ENCODE results near the gene ORAI3. TPM values are rescaled to one million over a fixed set of nuclear protein-coding genes. Genes with fewer than 3 reads are reported as not detected.

The ORAI3 gene
- total RNA-seq, 1 donor from 2014 or later: 4.1 TPM

DNA sequence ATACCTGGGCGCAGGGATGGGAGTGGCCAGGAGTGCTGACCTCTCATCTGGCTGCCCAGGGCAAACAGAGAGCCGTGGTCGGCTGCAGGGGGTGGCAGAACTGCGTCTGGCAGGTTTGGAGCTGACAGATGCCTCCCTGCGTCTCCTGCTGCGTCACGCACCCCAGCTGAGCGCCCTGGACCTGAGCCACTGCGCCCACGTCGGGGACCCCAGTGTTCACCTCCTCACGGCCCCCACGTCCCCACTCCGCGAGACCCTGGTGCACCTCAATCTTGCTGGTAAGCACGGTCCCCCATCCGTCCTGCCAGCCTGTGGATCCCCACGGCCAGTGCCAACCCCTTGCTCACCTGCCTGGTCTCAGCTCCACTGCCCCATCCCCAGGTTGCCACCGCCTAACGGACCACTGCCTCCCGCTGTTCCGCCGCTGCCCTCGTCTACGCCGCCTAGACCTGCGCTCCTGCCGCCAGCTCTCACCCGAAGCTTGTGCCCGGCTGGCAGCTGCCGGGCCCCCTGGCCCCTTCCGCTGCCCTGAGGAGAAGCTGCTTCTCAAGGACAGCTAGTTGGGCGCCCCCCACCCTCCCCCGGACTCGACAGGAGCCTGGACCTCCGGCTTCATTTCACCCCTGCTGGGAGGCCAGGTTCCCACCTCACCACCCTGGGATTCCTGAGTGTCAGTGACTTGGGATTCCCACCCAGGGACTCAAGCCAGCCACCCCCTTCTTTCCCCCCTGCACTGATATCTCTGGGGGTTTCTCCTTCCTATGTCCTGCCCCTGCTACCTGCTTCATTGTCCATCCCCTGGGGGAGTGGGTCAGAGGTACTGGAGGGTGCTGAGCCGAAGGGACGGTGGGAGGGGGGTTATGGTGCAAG lies 2.0 kb upstream of the ORAI3 start:
- DNase-seq (ENCODE audit: low spot score in 2 of 2): no peak
- FAIRE-seq: no peak

DNA sequence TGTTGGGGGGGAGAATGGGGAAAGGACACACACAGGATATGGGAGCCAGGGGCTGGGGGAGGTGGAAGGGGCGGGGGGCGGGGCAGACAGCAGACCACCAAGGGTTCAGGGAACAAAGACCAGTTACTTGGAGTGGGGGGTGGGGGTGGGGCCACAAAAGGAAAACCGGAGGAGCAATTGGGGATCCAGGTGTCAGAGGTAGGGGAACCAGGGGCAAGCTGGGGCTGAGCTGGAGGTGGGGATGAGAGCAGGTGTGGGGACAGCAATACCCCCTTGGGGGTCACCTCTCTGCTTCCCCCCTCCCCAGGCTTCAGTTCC lies 1.4 kb upstream of the ORAI3 start:
- no peak for FAIRE-seq
- no peak for DNase-seq (ENCODE audit: low spot score in 2 of 2)

DNA sequence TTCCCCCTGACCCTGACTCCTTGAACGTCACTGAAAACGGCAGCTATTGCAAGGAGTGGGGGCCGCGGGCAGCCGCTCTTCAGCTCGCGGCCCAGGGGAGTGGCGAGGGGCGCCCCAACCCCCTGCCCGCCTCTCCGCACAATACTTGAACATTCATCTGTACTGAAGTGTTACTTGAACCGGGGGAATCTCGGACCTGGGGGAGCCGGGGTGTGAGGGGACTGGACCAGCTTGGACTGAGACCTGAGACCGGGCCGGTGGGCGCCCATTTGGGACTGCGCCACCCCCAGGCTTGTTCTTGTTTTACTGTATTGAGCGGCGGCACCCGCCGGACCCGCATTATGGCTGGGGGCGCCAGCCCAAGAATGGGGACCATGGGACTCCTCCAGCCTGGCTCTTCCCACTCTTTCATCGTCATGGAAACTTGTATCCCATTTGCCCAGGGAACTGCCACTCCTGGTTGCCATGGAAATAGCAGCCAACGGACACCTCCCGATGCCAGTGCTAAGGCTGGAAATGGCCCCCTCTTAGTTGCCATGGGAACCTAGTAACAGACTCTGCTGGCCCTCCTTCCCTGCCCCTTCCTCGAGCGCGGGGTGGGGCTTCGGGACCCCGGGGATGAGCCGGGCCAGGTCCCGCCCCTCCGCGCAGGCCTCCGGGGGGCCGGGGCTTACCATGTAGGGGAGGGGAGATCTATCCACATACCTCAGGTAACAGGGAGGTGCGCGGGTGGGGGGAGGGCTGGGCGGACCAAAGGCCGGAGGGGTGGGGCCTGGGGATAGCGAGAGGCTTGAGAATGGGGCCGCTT lies 805 bp upstream of the ORAI3 start:
- DNase-seq (ENCODE audit: low spot score in 2 of 2) (peak; percentile 87 to 93), FAIRE-seq (no peak)

DNA sequence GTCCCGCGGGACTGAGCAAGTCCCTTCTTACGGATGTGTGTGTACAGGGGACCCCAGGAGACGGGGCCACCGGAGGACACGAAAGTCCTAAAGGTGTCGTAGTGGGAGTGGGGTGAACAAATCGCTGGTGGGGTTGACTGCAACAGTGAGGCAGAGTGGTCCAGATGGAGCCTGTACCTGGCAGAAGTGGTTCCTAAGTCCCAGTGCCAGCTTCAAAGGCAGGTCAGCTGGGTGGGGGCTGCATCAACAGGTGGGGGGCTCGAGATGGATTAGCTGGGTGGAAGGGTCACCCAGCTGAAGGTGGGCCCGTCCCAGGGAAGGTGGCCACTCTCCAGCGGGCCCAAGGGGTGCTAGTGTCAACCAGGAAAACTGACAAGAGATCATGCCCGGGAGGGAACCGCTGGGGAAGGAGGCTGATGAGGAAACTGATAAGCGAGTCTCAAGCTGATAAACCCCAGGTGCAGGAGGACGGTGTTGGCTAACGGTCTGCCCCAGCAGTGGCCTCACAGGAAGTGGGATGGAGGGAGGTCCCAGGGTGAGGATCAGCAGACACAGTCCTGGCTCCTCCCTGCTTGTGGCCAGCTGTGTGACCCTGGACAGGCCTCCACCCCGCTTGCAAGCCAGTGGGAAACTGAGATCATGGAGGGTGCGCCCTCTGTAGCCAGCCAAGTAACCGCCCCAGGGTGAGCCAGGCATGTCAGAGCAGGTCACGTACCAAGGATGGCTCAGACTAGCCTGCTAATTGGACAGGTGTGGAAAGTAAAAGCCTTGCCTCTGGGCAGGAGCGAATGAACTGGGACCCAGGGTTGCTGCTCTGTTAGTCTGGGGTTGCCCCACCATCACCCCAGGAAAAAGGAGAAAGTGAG lies 1.0 kb downstream of the ORAI3 start:
- FAIRE-seq: no peak
- no peak for DNase-seq (ENCODE audit: low spot score in 2 of 2)

DNA sequence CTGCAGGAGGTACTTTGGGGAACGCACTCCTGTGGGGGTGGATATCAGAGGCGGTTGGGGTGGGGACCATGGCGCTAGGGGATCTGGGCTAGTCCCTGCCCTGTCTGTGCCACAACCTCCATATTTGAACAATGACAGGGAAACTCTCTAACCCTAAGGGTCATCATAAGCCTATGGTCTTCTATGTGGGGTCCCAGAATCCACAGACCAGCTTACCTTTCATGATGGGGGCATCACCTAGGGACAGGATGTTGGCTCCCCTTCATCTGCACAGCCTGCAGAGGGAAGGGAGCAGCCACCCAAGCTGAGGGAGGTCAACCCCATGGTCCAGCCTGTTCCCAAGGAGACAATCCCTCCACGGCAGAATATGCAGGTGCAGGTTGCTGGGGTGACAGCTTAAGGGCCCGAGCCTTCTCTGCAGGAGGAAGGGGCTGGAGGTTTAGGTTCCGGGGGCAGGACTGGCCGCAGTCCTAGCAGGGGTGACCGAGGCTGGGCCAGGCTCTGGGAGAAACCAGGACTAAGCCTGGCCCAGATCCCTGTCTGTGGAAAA lies 1.7 kb downstream of the ORAI3 start:
- DNase-seq (ENCODE audit: low spot score in 2 of 2) (no peak), FAIRE-seq (no peak)

DNA sequence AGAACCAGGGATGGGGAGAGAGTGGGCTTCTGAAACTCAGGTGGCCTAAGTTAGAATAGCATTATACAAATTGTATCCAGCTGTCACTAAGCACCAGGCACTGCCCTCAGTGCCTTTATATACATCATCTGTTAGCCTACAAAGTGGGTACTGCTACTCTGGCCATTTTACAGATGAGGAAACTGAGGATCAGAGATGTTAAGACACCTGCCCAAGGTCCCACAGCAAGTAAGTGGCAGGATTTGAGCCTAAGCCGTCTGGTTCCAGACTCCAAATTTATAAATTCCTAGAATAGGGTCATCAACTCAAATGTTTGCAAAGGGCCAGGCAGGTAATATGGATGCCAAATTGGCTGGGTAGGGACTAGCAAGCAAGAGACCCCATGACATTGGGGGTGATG lies 2.3 kb downstream of the ORAI3 start:
- DNase-seq (ENCODE audit: low spot score in 2 of 2) (no peak), FAIRE-seq (no peak)

DNA sequence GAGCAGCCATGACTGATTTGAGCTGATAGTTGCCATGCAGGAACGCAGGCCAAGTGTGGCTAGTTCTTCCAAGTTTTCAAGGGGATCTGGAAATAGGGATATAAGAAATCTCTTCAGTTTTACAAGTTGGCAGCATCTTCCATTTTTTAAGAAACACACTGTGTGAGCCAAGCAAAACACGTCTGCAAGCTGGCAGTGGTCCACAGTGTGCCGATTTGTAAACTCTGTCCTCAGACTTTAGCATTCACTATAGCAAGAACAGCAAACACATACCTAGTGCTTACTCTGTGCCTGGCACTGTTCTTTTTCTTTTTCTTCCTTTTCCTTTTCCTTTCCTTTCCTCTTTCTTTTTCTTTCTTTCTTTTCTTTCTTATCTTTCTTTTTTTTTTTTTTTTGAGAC lies 2.9 kb downstream of the ORAI3 start:
- DNase-seq (ENCODE audit: low spot score in 2 of 2) (no peak), FAIRE-seq (no peak)

DNA sequence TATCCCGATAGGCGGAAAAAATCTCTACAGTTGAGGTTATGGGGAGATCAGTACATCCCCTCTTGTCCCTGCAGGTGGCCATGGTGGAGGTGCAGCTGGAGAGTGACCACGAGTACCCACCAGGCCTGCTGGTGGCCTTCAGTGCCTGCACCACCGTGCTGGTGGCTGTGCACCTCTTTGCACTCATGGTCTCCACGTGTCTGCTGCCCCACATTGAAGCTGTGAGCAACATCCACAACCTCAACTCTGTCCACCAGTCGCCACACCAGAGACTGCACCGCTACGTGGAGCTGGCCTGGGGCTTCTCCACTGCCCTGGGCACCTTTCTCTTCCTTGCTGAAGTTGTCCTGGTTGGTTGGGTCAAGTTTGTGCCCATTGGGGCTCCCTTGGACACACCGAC lies 4.2 kb downstream of the ORAI3 start:
- no peak for FAIRE-seq

DNA sequence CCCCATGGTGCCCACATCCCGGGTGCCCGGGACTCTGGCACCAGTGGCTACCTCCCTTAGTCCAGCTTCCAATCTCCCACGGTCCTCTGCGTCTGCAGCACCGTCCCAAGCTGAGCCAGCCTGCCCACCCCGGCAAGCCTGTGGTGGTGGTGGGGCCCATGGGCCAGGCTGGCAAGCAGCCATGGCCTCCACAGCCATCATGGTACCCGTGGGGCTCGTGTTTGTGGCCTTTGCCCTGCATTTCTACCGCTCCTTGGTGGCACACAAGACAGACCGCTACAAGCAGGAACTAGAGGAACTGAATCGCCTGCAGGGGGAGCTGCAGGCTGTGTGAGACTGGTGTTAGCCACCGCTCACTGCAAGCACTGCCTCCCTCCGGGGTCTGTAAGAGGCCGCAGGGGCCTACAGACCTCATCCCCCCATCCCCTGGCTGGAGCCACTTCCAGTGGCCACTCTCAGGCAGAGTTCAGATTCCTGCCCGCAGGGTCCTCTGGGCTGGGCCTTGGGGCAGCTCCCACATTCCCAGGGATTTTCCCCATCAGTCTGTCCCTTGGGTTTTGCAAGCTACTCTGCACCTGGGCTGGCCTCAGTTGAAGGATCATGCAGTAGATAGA lies 4.8 kb downstream of the ORAI3 start:
- DNase-seq (ENCODE audit: low spot score in 2 of 2) (no peak), FAIRE-seq (no peak)

More for the DNA sequence above, 4.2 kb downstream of the ORAI3 start:
- DNase-seq (ENCODE audit: low spot score in 2 of 2): no peak

DNA sequence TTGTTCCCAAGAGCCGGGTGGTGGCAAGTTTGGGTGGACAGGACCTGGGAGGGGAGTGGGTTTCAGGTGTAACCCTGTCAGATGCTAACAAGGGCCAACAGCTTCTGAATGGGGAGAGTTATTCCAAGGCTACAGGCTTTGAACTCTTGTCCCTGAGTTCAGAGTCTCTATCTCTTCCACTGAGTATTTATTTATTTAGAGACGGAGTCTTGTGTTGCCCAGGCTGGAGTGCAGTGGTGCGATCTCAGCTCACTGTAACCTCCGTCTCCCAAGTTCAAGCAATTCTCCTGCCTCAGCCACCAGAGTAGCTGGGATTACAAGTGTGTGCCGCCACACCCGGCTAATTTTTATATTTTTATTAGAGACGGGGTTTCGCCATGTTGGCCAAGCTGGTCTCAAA lies 6.1 kb downstream of the ORAI3 start:
- FAIRE-seq: no peak
- DNase-seq (ENCODE audit: low spot score in 2 of 2): no peak

DNA sequence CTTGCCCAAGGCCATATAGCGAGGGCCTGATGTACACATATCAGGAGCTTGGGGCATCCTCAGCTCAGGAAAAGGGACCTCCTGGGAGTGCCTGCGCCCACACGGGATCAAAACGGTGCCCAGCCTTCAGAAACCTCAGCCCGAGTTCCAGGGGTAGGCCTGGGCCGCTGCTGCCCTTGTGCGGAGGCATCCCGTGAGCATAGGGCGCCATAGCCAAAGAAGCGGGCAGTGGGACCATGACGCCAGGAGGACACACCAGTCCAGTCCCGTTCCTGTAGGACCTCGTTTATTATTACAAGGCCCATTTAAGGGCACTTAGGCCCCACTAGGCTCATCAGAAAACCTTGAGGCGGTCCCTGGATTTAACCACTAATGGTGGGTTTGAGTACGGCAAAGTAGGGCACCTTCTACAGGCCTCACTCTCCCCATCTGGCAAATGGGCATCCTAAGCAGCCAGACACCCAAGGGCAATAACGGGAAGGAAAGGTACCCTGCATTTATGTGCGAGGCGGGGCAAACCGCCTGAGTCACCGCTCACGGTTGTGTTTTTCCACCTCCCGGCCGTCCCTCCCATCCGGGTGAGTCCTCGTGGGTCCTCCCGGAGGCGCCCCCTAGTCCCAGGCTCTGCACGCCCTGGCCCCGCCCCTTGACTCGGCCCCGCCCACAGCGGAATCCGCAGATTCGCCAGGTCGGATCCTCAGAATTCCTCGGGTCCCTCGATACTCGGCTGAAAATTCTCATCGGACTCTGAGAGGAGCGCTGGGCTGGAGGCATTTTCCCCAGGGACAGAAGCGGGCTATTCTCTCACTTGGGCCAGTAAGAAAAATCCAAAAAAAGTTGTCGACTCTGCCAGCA lies 8.0 kb downstream of the ORAI3 start:
- FAIRE-seq: no peak
- peak; percentile 74 to 83 for DNase-seq (ENCODE audit: low spot score in 2 of 2)

DNA sequence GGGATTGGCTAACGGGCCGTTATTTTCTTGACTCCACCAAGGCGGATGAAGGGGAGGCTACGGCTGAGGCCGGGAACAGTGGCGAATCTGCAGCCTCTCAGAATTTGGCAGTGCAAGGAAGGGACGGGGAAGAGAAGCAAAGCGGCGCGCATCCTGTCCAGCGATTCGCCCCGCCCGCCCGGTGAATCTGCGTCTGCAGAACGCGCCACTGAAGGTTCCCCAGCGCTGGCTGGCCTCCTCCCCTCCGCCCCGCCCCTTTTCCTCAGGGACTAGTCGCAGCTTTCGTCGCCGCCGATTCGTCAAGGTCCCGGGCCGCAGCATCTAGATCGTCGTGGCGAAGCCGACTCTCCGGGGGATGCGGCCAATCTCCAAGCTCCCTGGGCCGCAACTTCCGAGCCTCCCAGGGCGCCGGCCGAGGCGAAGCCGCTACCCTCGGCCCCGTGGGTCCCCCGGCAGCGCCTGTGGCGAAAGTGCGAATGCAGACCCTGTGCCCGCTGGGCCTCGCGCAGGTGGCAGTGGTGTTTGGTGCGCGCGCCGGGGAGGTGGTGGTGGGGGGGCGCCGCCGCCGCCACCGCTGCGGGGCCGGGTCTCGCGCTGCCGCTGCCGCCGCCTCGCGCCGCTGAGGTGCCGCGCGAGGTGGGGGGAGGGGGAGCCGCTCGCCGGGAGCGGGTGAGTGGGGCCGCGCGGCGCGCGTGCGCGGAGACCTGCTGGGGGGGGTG lies 8.7 kb downstream of the ORAI3 start, which contains the start of gene SETD1A:
Gene SETD1A (plus strand): TSS at position 299 of the 719 bp plus-strand sequence. CDS start 978 bp downstream, outside the sequence.
- DNase-seq (ENCODE audit: low spot score in 2 of 2): peak; percentile 98 to 99
- no peak for FAIRE-seq

DNA sequence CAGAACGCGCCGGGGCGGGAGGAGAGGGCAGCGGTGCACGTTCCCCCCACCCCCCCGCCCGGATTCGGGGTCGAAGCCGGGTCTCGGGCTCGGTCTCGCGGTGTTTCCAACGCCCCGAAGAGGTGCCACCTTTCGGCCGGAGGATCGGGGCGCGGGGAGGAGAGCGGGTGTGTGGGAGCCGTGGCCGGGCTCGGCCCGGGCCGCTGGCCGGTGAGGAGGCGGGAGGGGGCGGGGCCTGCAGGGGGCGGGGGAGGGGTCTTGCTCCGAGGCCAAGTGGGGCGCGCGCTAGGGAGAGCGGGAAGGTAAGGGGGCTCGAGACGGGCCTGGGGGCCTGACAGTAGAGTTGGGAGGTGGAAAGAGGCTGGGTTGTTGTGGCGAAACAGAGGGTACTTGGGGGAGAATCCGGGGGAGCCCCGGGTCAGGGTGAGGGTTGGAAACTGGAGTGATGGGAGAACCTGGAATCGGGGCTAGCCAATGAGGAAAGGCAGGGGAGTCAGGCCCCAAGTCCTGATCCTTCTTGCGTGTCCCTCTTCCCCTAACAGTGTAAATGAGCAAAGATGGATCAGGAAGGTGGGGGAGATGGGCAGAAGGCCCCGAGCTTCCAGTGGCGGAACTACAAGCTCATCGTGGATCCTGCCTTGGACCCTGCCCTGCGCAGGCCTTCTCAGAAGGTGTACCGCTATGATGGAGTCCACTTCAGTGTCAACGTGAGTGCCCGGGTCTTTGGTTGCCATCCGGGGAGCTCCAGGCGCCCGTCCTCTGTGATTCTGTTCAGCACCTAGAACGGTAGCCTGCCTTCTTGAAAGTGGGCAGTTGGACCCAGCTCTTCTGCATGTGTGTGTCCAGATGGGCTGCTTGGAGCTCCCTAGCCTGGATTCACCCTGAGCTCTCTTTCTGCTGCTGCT lies 9.6 kb downstream of the ORAI3 start:
- DNase-seq (ENCODE audit: low spot score in 2 of 2) (no peak), FAIRE-seq (no peak)

DNA sequence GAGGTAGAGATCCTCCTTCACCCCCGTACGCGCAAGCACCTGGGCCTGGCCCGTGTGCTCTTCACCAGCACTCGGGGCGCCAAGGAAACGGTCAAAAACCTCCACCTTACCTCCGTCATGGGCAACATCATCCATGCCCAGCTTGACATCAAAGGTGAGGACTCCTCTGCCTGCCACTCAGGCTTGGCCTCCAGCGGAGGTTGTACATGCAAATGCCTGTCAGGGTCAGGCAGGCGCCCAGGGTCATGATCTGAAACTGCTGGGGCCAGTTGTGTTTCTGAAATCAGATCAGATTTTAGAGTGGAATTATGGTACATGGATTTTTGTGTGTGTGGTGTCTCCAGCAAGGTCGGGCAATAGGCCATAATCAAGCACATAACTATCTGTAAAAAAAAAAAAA lies 12.5 kb downstream of the ORAI3 start:
- no peak for FAIRE-seq
- DNase-seq (ENCODE audit: low spot score in 2 of 2): no peak

DNA sequence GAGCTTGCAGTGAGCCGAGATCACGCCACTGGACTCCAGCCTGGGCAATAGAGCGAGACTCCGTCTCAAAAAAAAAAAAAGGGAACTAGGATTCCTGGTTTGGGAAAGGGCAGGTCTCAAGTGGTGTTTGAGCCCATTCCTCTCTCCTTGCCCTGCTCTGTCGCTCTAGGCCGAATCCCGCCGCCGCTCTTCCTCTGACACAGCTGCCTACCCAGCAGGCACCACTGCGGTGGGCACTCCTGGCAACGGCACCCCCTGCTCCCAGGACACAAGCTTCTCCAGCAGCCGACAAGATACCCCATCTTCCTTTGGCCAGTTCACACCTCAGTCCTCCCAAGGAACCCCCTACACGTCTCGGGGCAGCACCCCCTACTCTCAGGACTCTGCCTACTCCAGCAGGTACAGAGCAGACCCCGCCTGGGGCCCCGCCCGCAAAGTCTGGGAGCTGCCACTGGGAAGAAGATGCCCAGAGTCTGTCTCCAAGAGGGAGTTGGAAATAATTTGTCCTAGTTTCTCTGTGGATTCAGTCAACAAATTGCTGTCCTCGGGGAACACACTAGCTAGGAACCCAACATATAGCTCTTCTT lies 15.2 kb downstream of the ORAI3 start:
- DNase-seq (ENCODE audit: low spot score in 2 of 2) (no peak), FAIRE-seq (no peak)

DNA sequence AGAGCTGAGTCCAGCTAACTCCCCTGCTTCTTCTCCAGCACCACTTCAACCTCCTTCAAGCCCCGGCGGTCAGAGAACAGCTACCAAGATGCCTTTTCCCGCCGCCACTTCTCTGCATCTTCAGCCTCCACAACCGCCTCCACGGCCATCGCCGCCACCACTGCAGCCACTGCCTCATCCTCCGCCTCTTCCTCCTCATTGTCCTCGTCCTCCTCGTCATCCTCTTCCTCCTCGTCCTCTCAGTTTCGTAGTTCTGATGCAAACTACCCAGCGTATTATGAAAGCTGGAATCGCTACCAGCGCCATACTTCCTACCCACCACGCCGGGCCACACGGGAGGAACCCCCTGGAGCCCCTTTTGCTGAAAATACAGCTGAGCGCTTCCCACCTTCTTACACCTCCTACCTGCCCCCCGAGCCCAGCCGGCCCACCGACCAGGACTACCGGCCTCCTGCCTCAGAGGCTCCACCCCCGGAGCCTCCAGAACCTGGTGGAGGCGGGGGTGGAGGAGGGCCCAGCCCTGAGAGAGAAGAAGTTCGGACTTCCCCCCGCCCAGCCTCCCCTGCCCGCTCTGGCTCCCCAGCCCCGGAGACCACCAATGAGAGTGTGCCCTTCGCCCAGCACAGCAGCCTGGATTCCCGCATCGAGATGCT lies 15.8 kb downstream of the ORAI3 start:
- FAIRE-seq: no peak

DNA sequence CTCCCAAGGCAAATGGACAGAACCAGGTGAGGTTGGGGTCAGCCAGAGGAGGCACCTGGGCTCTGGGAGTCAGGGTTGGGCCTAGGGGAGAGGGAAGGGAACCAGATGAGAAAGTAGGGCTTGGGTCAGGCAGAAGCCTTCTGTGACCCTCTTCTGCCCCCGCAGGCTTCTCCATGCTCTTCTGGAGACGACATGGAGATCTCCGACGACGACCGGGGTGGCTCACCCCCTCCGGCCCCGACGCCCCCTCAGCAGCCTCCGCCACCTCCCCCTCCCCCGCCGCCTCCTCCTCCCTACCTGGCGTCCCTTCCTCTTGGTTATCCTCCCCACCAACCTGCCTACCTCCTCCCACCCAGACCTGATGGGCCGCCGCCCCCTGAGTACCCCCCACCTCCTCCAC lies 16.6 kb downstream of the ORAI3 start:
- DNase-seq (ENCODE audit: low spot score in 2 of 2): no peak
- no peak for FAIRE-seq

More for the DNA sequence above, 15.8 kb downstream of the ORAI3 start:
- no peak for DNase-seq (ENCODE audit: low spot score in 2 of 2)
